Renal cortical epithelial cell (primary cell): ENCODE results near the gene DDI1. TPM values are rescaled to one million over a fixed set of nuclear protein-coding genes. Genes with fewer than 3 reads are reported as not detected.

ENCODE experiments used
- DNase-seq: peaks from one replicate; pipeline ENCODE4 v3.0.0-alpha.2; 2011; ENCODE audit warnings: low read depth
- total RNA-seq: library from RNA; depleted of rRNA; stranded (reverse); fragments of >200 nt; gene quantifications from 2 replicates; pipeline ENCODE4 v1.2.3, GENCODE V29; 2014

Gene DDI1
- not detected in 2 replicates for total RNA-seq

DNA sequence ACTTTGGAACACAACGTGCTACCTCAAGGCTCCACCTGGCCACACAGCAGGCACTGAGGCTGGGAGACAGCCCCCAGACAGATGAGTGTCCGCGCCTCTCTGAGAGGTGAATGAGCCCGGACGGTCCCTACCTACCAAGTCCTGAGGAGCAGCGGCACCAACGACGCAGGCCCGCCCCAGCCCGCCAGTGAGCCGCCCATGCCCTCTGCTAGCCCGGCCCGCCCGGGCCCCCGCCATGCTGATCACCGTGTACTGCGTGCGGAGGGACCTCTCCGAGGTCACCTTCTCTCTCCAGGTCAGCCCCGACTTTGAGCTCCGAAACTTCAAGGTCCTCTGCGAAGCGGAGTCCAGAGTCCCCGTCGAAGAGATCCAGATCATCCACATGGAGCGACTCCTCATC is at the start of gene DDI1:
Gene DDI1 (plus strand): TSS at position 53 of the 400 bp plus-strand sequence. CDS start 183 bp downstream, at position 236.
- no peak for DNase-seq

DNA sequence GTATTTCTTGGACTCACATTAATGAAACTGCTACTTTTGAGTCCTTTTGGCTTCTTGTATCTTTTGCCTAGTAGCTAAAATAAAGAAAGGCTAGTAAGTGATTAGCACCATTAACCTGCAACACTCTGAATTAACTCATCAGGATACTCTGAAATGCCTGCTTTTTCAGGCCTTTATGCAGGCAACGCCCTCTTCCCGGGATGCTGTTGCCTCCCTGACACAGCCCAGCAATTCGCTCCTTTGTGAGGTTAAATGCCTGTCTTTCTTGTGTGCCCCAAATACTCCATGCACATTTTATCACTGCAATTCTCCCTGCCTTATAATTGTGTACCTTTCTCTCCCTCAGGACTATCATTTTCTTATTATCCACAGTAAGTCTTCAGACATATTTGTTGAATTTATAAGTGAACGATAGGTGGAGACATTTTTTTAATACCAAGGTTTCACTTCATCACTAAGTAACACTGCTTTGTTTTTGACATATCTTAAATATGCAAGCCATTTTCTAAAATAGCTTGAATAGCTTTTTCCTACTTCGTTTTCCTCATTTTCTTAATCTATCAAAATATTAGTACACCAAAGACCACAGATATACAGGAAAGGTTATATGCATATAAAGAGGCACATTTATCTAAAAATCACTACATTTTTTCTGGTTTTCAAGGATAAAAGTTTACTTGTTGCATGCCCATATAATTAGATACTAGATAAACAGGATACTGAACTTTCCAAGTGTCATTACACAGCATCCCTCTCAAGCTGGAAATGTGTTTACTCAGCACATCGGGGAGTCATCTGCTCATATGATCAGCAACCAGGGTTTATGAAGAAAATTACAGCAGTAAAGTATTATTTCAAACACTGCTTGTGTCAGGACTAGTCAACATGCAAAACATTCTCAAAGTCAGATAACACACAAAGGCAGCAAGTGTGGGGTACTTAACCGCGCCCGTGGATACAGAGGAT is 48.5 kb upstream of the DDI1 start:
- peak; percentile 6 for DNase-seq

DNA sequence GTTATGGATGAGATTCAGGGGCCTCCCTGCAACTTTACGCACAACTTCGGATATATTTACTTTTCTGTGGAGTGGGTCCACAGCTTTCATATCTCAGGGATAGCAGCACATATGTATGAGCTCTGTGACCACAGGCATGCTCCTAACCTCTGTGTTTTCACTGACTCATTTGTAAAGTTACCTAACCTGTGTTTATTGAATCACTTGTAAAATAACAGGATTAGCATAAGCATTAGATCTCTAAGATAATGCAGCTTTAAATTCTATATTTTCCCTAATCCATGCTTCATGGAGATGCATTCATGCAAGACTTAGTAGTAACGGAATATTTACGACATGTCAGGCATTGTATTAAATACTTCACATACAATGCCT is 47.9 kb upstream of the DDI1 start:
- peak; percentile 77 for DNase-seq

DNA sequence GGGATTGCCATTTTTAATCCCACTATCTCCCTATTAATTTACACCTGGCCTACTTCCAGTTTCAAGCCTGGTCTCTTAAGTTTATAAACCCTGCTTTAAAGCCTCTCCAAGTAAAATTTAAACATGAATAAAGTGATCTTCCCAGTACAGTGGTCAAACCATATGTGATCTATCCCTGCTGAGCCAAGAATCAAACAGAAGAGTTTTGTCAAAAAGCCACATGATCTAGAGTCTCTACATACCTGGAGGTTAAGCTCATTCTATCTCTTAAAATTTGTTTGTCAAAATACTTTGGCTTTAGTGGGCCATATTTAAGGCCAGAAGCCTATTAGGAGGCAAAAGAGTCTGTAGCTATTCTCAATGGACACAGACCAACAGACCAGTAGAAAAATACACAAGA is 42.9 kb upstream of the DDI1 start:
- no peak for DNase-seq

DNA sequence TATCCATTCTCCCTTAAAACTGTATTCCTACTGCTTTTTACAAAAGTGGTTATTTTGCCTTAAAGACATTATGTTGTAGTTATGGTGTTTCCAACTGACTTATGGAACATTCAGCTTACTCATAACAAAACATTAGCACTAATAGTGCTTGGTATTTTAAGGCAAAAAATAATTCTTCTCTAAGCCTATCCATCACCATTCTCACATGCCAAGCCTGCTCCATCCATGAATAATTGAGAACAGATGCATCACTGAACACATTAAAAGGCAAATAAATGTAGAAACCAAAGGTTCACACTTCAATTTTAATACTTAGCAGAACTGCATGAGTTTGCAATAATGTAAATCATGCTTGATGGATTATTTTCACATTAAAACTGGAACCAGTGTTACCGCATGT is 42.3 kb upstream of the DDI1 start:
- DNase-seq: no peak

DNA sequence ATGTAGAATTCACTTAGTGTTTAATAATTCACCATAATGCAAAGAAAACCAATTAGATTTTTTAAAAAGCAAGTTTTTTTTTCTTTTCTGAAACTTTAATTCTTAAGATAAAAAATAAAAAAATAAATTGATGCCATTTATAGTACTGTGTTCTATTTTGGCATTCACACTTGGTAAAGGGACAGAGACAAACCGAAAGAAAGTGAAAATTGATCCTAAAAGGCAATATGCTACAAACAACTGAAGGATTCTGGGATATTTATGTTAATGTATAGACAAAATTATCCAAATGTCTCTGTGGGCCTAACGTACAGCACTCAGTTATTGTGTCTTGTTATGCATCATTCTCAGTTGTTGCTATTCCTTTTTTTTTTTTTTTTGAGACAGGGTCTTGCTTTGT is 41.9 kb upstream of the DDI1 start:
- DNase-seq: no peak

DNA sequence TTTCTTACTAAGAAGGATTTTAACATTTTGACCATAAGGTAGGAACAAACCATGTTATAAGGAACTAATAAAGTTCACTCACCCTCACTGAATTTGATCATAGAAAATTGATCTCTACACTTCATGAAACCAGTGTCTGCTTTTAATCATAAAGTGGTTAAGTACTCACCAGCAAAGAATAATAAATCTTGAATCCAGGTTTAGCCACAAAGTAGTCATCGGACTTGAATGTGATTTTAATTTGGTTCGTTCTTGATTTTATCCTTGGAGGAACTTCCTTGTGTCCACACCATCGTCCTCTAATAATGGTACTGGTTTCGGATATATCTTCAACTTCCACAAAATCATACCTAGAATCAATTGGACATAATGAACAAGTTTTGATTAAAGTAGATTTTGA is 40.5 kb upstream of the DDI1 start:
- no peak for DNase-seq

DNA sequence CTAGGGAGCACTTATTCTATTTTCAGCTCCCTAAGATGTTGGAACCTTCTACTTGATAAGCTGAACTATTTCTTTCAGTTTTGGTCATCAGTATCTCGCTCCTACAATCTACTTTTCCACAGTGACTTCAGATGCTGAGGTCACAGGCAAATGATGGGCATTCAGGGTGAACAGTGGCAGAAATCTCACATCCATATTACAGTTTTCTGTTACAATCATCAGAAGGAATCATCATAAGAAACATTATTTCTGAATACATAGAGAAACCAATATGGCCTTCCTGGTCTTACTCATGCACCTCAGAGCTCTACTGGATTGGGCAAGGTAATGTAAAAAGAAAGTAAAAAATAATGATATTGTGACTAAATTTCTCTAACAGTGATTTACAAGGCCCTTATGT is 39.4 kb upstream of the DDI1 start:
- no peak for DNase-seq

DNA sequence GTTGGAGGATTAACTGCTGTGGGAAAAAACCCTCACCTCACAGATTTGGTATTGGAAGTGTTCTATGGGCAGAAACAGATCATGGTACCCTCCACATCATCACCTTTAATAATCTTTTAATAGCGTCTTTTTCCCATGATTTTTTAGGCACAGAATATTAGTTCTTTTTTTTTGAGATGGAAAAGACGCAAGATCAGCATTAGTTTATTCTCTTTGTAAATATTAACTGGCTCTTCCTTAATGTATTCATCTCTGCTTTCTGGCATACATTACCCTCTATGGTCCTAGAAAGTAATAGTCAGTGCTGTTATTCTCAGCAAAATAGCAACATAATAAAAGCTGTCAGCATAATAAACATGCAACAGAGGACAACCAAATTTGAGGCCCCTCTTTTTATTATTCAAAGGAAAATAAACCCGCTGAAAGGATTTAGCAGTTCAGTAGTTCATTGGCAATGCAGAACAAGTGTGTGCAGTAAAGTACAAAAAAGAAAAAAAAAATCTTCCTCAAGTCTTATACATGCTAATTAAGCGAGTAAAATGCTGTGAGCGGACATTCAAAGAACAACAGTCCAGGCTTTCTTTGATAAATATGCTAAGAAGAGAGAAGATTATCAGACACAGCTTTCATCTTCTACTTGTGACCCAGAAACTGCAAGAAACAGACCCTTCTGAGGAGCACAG is 37.5 kb upstream of the DDI1 start:
- no peak for DNase-seq

DNA sequence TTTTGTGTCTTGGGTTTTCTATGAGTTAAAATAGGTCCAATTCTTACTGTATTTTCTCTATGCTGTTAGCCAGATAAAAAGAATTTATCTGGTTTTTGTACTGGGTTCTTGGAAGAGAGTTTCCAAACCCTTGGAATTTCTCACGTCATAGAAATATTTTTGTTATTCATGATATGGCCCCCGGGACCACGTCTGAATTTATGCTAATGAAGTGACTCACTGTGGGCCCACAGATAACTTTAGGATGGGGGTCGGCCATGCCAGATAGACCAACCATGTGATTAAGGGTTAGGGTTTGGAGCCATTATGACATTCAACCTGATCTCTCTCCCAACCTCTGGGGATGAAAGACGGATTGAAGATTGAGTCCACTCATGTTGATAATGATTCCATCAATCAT is 35.6 kb upstream of the DDI1 start:
- no peak for DNase-seq

DNA sequence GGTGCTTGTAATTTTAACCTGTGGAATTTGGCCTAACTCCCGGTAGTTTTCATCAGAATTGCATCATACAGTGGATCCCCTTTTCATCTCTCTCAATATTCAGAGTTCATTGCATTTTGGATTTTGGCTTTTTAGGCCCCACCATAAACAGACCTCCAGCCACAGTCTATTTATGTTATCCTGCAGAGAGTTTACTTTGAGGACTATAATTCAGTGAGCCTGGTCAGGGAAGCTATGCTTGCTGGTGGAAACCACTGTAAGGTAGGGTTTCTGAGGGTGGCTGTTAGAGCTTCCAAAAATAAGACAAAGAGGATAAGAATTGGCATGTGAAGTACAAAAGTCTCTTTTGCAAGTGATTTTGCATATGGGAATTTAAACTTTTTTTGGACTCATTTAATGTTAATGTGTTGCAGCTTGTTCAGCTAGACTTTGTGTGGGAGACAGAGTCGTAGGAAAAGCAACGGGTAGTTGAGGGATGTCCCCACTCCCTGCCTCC is 34.8 kb upstream of the DDI1 start:
- DNase-seq: no peak

DNA sequence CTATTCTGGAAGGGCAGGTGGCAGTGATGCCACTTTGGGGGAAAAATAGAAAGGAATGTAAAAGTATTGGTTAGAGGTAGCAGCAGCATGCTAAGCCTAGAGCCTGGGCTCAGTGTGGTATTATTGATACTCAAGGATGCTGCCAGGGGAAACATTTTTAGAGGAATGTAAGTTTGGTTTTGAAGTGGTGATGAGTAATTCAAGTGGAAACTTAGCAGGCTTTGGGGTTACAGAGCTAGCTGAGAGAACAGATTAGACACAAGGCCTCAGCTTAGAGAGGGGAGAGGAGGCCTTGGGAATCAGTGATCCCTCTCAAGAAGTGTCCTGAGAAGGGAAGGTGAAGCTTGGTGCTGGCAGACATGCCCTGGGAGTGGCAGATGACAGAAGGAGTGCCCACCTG is 32.9 kb upstream of the DDI1 start:
- peak; percentile 38 for DNase-seq

DNA sequence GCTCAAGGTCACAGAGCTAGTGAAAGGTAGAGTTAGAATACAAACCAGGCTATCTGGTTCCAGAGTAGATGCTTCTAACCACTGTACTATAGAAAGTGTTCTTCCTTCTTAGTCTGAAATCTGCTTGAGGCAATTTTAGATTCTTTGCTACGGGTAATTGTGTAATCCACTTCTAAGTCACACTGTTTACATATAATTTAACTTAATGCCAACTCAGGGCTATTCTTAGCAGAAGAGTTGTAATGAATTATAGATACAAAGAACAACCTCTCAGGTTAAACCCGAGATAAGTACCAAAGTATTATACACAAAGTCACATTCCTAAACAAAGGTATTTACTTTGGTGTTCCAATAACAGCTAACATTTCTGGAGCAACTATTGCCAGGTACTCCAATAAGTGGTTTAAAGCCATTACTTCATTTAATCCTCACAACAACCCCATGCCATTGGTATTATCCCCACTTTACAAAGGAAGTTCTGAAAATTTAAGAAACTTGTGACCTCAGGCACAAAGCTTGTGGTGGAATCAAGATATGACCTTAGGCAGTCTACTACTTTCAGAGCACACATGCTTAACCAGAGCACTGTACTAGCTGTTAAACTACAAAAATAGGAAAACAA is 31.1 kb upstream of the DDI1 start:
- peak; percentile 82 for DNase-seq

DNA sequence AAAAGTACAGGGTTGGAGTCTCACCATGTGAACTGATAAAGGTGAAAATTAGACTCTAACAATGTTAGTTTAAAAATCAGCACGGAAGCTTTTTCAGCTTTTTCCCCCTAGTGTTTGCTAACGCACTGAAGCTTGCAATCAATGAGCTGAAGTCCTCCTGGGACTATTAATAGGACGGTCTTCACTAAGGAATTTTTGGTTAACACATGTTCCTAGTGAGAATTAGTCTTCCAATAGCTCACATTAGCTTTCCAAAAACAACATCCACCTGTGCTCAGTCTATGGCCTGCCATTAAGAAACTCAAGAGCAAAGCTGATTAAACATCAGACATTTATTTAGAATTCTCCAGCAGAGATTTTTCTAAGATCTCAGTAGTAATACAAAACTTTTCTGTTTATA is 26.7 kb upstream of the DDI1 start:
- no peak for DNase-seq

DNA sequence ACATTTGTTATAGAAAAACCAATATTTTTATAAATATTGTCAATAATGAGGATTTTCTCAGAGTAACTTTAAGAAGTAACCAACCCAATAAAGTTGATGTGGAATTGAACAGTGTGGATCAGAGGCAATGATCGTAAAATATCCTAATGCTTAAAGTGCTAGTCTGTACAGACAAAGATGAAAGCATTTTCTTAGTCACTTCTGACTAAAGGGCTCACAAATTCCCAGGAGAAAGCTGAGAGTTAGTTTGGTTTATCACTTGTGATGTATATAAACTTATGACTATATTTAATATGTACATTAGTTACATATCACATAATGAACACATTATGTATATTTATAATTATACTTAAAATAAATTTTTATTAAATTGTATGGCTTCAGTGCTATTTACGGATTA is 25.4 kb upstream of the DDI1 start:
- DNase-seq: no peak

DNA sequence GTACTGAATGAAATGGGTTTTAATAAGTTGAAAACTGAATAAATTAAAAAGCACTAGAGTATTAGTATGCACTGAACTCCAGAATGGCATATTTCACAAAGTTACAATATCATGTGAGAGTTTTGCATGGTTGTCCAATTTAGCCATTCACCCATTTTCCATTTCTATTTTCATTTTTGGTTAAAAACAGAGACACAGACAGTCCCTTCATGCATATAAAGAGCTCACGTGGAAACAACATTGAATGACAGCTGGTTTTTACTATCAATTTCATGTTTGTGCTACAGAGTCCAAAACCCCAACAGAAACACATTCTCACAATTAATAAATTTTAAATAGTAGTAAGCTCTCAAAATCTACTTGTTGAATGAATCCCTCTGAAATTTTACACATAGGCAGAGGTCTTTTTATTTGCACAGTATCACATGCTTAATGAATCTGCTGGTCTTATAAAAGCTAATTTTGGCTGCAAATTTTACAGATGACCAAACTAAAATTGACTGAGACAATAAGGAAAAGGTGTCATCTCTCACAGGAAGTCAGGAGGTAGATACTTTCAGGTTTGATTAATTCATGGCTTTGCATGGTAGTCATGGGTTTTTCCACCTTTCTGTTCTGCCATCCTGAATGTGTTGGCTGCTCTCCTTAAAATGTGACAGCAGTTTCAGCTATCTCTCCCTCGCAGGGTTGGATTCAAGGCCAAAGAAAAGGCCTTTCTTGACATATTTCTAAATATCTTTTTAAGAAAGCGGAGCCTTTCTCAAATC is 20.6 kb upstream of the DDI1 start:
- no peak for DNase-seq

DNA sequence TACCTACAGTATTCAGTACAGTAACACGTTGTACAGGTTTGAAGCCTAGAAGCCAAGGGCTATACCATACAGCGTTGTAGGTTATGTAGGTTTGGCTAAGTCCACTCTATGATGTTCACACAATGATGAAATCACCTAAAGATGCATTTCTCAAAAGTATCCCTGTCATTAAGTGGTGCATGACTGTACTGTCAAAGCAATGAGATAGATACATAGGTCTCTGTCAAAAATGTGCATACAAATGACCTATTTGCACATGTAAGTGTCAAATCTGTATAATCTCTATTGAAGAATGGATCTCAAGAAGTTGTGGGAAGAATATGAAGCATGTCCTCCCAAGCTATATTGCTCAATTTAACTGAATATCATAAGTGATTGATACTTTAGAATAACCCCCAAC is 11.9 kb upstream of the DDI1 start:
- DNase-seq: no peak

DNA sequence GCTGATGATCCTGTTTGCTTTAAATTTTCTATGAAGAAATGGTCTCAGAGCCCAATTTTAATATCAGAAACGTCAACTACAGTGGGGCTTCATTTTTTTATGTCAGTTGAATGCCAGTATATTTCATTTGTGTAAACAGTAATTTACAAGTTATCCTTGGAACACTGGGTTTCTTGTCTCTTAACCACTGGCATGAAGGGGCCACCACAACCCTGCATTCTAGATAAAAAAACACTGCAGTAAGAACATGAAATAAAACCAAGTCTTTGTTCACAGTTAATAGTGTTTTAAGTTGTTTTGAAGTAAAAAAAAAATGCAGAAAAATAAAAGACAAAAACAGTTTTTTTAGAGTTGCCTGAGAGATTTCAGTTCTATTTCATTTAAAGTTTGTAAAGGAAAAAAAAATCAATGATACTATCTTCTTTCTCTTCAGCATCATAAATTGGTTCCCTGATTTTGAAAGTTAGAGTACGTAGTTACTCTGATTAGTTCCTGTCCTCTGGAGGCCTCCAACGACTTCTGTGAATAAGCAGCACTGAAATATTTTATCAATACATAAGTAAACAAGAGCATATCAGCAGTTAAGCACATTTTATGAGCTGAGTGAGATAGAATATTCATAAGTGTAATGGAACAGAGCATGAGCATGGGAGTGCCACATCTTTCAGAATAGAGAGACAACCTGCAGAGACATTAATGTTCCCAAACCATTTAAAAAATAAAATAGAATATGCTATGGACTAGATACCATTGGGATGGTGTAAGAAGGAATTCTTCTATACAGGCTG is 7.8 kb upstream of the DDI1 start:
- peak; percentile 56 for DNase-seq

DNA sequence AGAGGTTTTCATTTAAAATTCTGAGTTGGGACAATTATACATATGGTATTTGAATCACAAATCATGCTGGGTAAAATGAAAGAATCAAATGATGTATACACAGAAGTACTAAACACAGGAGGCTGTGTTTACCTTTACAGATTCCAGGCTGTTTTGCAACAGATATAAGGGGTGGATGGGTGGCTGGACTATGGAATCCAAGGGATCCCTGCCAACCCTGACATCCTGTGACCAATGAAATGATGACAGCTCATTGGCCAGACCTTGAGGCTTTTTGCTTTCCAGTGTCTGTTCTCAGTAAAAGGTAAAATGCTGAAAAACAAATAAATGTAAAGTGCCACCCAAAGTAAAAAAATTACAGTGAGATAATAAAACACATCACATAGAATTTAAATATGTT is 3.3 kb upstream of the DDI1 start:
- DNase-seq: peak; percentile 84

DNA sequence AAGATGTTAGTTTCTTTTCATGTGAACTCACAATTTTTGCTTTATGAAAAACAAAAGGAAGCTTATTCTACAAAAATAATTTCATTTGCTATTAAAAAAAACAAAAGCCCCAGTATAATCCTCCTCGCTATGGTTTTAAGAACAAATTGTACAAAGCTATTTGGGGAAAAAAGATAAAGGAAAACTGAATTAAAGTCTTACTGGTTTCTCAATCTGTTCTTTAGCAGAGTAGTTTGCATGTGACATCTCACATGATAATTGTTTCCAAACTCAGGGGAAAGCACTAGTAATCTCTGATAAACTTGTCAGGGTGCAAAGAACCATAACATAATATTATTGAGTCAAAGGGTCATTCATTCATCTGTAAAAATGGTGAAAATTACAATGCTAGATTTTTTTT is 2.9 kb upstream of the DDI1 start:
- peak; percentile 9 for DNase-seq

DNA sequence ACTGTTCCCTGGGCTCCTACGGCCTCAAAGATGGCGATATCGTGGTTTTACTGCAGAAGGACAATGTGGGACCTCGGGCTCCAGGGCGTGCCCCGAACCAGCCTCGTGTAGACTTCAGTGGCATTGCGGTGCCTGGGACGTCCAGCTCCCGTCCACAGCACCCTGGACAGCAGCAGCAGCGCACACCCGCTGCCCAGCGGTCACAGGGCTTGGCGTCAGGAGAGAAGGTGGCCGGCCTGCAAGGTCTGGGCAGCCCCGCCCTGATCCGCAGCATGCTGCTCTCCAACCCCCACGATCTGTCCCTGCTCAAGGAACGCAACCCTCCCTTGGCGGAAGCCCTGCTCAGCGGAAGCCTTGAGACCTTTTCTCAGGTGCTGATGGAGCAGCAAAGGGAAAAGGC is 555 bp downstream of the DDI1 start:
- no peak for DNase-seq
